H54 (cell line): Measurements from ENCODE around the gene RHEB.

ENCODE experiments used
- DNase-seq: peaks from one replicate; pipeline ENCODE4 v3.0.0; 2011; ENCODE audit warnings: low spot score, mixed read lengths; ENCODE audit not compliant: insufficient read length
- FAIRE-seq: peaks from 3 replicates; lab custom pipeline; 2011; peaks lifted over from hg19 to GRCh38; lab: Jason Lieb, UNC
- POLR2A ChIP-seq: IDR thresholded peaks from 2 replicates; pipeline ENCODE4 v1.6.1; 2011; ENCODE audit warnings: low read depth, mild to moderate bottlenecking, low read length

Gene RHEB

DNA sequence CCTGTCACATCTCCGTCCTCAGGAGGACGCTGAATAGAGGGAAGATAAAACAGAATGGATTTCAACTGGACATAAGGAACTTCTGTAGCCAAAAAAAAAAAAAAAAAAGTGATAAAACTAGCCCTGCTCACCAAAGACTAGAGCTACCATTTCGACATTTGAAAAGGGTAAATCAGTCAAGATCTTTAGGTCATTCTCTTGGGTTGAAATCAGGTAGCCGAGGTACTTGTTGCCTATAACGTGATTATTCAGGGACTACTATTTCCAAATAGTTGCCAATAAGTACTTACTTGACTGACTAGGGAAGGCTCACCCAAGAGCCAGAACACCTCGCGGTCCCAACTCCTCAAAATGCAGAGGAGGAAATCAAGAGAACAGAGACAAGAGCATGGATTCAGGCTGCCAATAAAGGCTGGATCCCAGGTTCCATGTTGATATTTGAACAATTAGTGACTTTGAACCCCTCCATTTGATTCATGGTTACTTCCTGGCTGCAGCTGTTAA, 2.0 kb downstream of the RHEB start:
- no peak for FAIRE-seq
- no peak for DNase-seq
- TF ChIP-seq POLR2A = no peak

DNA sequence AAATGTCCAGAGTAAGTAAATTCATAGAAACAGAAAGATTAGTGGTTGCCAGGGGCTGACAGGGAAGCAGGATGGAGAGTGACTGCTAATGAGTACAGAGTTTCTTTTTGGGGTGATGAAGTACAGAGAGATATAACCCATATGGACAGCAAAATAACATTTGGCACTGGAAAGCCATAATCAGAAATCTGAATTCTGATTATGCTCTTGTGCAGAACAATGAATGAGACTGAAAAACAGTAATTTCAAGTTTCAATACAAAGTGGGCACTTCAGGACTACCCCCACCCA, 4.5 kb downstream of the RHEB start:
- no peak for FAIRE-seq
- TF ChIP-seq POLR2A = no peak
- DNase-seq = no peak

DNA sequence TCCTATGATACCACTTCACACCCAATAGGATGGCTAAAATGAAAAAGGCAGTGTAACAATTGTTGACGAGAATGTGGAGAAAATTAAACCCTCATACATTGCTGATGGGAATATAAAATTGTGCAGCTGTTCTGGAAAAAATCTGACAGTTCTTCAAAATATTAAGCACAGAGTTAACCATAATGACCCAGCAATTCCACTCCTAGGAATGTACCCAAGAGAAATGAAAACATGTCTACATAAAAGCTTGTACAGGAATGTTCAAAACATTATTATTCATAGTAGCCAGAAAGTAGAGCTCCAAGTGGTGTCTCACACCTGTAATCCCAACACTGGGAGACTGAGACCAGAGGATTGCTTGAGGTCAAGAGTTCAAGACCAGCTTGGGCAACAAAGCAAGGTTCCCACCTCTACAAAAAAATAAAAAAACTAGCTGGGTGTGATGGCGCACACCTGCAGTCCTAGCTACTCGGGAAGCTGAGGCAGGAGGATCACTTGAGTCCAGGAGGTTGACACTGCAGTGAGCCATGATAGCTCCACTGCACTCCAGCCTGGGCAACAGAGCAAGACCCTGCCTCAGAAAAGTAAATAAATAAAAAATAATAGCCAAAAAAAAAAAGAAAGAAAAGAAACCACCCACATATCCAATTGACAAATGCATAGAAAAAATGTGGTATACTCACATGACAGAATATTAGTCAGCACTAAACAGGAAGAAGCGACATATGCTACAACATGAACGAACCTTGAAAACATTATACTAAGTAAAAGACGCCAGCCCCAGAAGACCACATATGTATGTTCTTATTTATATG, 5.0 kb downstream of the RHEB start:
- TF ChIP-seq POLR2A = no peak
- FAIRE-seq (no peak), DNase-seq (no peak)

DNA sequence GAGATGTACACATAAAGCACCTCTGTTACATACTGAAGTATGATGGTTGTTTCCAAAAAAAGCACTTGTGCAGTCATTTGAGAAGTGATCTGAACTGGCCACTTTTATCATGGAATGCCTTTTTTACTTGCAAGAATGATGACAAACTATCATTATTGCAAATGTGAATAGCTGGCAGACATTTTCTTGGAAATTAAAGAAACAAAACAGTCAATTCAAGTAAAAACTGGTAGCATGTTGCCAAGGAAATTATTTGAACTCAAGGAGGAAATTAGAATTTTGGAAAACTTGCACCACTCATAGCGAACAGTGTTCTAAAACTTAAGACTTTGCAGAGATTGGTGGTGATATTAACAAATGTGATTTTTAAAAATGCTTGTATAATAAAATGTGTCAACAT, 6.6 kb downstream of the RHEB start:
- no peak for TF ChIP-seq POLR2A
- FAIRE-seq (no peak), DNase-seq (no peak)

DNA sequence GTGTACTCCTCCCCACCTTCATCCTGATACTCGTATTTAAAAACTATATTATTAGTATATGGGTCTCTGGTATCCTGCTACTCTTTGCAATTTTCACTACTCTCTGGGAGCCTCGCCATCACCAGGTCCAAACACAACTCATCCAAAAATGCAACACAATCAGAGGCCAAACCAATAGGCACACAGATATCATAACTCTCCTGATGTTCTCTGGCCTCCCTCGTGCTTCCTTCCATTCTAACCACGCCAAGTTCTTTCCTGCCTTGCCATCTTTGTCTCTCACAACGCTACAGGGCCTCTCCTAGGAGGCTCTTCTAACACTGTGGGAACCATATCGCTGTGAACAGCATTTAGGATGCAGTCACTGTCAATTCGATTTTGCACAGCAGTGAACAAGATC, 7.3 kb downstream of the RHEB start:
- DNase-seq (no peak), FAIRE-seq (no peak)
- TF ChIP-seq POLR2A = no peak

DNA sequence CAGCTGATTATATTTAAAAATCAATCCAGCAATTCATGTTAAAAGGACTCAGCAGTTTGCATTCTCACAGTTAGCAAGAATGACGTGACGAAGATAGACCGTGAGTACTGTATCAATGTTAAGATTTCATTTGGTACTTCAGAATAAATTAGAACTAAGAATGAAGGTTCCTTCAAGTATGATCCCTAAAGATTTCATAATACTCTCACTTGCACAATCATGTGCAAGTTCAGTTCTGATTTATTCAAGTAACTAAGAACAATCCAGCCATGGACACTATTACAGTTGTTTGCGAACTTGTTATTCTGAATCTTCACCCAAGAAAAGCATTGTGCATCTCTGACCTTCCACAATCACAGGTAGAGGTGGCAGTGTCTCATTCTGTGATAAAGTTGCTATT, 7.7 kb downstream of the RHEB start:
- FAIRE-seq (no peak), DNase-seq (no peak)
- no peak for TF ChIP-seq POLR2A

DNA sequence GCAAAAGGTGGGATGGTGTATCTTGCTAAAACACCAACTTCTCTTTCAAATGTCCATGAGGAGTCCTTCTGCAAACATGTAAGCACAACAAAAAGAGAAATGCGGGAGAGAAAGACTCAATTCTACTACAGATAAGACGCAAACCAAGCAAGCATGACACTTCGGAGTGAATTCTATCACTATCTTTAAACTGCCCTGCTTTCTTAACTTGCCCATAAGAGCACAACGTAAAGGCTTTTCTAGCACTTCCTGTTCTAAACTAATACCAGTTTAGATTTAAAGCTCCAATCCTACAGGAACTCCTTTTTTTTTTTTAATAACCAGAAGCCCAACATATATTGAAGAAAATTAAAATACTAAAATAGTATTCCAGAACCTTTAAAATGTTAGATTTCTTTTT, 8.4 kb downstream of the RHEB start:
- FAIRE-seq = no peak
- TF ChIP-seq POLR2A = no peak
- no peak for DNase-seq

DNA sequence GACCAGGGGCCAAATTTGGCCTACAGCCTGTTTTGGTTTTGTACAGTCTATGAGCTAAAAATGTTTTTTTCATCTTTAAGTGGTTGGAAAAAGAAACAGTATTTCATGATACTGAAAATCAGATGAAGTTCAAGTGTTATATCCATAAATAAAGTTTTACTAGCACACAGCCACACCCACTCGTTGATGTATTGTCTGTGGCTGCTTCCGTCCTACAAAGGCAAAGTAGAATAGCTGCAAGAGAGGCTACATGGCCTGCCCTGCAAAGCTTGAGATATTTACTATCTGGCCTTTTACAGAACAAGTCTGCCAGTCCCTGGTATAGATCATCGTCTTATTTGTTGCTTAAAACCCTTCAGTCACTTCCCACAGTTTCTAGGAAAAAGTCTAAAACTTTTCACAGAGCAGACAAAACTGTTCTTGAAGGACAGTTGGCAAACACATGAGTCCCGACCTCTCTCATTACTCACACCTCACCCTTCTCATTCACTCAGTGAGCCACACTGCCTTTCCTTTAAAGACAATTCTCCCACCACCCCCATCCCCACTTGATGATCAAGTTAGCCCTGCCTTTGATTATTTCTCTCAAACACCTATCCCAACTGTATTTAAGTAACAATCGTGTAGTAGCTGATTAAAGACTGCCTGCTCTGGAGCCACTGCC, 9.9 kb downstream of the RHEB start:
- DNase-seq (no peak), FAIRE-seq (no peak)
- no peak for TF ChIP-seq POLR2A

DNA sequence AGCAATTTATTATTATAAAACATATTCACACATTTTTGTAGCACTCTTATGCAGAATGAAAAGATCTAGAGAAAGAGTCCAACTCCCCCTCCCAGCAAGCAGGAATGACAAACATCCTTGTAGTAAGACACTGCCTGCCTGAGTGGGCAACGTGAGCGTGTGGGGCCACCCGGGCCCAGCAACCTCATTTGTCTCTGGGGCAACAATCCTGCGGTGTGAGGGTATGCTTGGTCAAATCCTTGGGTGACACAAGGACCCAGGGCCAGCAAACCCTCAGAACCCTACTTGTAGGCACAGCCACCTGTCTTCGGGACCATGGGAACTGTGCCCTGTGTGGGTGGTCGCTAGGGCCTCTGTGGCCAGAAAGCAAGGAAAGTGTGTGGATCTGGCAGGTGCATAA, 10.7 kb downstream of the RHEB start:
- no peak for FAIRE-seq
- TF ChIP-seq POLR2A = no peak
- no peak for DNase-seq

DNA sequence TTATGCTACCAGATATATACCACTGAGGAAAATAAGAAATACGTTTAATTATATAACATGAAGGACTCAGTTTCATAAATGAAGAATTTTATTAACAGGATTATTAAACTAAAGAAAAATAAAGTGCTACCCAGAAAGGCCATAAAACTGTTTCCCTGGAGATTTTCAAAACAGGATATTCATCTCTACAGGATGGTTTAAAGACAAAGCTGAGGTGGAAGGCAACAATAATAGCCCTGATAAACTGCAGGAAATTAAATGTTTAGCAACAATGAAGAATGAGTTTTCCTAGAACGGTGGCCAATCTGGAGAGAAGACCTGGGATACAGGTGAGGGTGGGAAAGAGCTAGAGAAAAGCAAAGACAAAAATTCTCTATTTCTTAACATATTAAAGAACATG, 11.9 kb downstream of the RHEB start:
- FAIRE-seq = no peak
- no peak for TF ChIP-seq POLR2A
- DNase-seq = no peak

DNA sequence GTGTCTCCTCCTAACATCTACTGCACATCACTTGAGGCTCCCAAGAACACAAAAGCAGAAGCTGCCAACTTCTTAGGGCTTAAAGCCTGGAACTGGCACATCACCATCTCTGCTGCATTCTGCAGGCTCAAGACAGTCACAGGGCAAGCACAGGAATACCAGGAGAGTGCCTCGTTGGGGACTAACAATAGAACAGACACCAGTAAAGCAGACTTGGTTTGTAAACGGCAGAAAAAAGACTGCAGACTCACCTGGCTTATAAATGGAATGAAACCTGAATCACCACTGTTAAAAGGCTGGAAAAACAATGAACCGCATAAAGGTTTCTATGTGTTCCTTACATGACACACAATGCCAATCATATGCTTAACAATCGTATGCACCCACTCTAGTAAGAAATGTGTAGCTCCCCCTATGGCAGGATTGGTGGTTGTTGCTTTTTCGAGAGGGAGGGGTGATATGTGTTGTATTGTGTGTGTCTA, 12.8 kb downstream of the RHEB start:
- TF ChIP-seq POLR2A = no peak
- DNase-seq (no peak), FAIRE-seq (no peak)

DNA sequence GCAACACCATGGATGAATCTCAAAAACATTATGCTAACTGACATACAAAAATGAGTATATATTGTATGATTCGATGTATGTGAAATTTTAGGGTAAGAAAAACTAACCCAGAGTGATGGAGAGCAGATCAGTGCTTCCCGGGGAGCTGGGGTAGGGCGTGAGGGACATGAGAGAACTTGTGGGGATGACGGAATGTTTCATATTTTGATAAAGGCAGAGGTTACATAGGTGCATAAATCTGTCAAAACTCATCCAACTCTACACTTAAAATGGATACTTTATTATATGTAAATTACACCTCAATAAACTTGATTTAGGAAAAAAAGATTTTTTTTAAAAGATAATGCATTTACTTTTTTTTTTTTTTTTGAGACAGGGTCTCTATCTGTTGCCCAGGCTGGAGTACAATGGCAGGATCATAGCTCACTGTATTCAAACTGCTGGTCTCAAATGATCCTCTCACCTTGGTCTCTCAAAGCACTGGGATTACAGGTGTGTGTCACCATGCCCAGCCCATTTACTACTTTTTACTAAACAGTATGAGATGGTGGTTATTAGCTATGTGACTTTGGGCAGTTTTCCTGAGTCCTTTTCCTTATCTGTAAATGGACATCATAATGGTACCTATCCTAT, 13.7 kb downstream of the RHEB start:
- DNase-seq (no peak), FAIRE-seq (no peak)
- TF ChIP-seq POLR2A = no peak

DNA sequence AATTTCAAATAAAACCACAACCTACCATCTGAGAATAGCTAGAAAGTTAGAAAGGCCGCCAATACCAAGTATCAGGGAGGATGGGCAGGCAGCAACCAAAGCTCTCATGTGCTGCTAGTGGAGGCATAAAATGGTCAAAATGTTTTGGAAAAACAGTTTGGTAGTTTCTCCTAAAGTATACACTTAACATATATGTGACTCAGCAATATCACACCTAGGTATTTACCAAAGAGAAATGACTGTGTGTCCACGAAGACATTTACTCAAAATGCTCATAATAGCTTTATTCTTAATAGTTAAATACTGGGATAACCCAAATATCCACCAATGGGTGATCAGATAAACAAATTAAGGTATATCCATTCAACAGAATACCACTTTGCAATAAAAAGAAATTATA, 14.3 kb downstream of the RHEB start:
- FAIRE-seq (no peak), DNase-seq (no peak)
- TF ChIP-seq POLR2A = no peak

DNA sequence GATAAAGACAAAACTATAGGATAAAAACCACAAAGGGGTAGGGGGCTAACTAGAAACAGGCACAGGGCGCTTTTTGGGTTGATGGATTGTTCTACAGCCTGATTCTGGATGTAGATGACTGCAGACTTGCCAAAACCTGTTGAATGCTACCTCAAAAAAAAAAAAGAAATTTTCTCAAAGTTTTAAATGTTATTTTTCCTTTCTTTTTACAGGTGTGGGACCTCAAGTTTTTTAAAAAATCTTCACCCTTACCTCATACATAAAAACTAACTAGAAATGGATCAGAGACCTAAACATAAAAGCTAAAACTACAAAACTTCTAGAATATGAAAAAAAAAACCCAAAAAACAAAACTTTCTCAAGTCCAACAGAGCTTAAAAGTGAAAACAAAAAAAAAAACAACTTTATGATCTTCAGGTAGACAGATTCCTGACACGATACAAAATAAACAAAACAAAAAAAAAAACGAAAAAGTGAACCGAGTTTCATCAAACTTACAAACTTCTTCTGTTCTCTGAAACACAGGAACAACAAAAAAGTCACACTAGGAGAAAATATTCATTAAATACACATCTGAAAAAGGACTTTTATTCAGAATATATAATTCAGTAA, 14.9 kb downstream of the RHEB start:
- FAIRE-seq = no peak
- no peak for DNase-seq
- no peak for TF ChIP-seq POLR2A
